IMR-90 (cell line): ENCODE data around the gene DNMT3B.

ENCODE experiments used
- BHLHE40 ChIP-seq: fragments of 150-350 bp; IDR thresholded peaks from 2 replicates; pipeline ENCODE4 v1.6.1; 2016; ENCODE audit warnings: mild to moderate bottlenecking, low read depth, low read length
- CEBPB ChIP-seq: IDR thresholded peaks from 2 replicates; pipeline ENCODE4 v1.6.1; 2012; ENCODE audit warnings: low read depth, low read length, improper control_type of control experiment
- CTCF ChIP-seq: conservative IDR thresholded peaks from 2 replicates; pipeline ENCODE4 v1.5.1; 2012; ENCODE audit warnings: mild to moderate bottlenecking, low read depth, low read length, improper control_type of control experiment
- ELK1 ChIP-seq: fragments of 150-350 bp; IDR thresholded peaks from 2 replicates; pipeline ENCODE4 v1.6.1; 2016; ENCODE audit warnings: low read depth, mild to moderate bottlenecking, low read length, moderate library complexity, borderline replicate concordance
- FOS ChIP-seq: fragments of 150-350 bp; IDR thresholded peaks from 2 replicates; pipeline ENCODE4 v1.6.1; 2016; ENCODE audit warnings: low read depth, low read length
- MAZ ChIP-seq: IDR thresholded peaks from 2 replicates; pipeline ENCODE4 v1.6.1; 2012; ENCODE audit warnings: low read depth, mild to moderate bottlenecking, low read length, improper control_type of control experiment, moderate library complexity, borderline replicate concordance
- MXI1 ChIP-seq: IDR thresholded peaks from 2 replicates; pipeline ENCODE4 v1.6.1; 2012; ENCODE audit warnings: low read depth, mild to moderate bottlenecking, low read length, moderate library complexity, borderline replicate concordance
- NFE2L2 ChIP-seq: fragments of 150-350 bp; IDR thresholded peaks from 2 replicates; pipeline ENCODE4 v1.6.1; 2016; ENCODE audit warnings: low read depth, mild to moderate bottlenecking, low read length
- POLR2A ChIP-seq: IDR thresholded peaks from 2 replicates; pipeline ENCODE4 v1.6.1; 2012; ENCODE audit warnings: mild to moderate bottlenecking, low read depth, low read length
- RAD21 ChIP-seq: IDR thresholded peaks from 2 replicates; pipeline ENCODE4 v1.6.1; 2012; ENCODE audit warnings: low read length, improper control_type of control experiment
- RFX5 ChIP-seq: IDR thresholded peaks from 2 replicates; pipeline ENCODE4 v1.8.0; 2012; ENCODE audit warnings: low read depth, mild to moderate bottlenecking, low read length, moderate library complexity
- SMC3 ChIP-seq: fragments of 150-350 bp; IDR thresholded peaks from 2 replicates; pipeline ENCODE4 v1.6.1; 2016; ENCODE audit warnings: low read depth, mild to moderate bottlenecking, antibody characterized with exemption, low read length, moderate library complexity
- USF2 ChIP-seq: fragments of 150-350 bp; IDR thresholded peaks from 2 replicates; pipeline ENCODE4 v1.6.1; 2017; ENCODE audit warnings: mild to moderate bottlenecking, antibody characterized with exemption, low read length, low read depth

- TF ChIP-seq CTCF (no peak), POLR2A (no peak), RAD21 (no peak), SMC3 (no peak), CEBPB (no peak), MXI1 (no peak), BHLHE40 (no peak), ELK1 (no peak), FOS (no peak), MAZ (no peak), USF2 (no peak), RFX5 (no peak), NFE2L2 (no peak)
Observed at GRCh38 chr20:32796981-32797451, 34.8 kb downstream of the DNMT3B start.
